Suprapubic skin (tissue), 4 donors: Measurements from ENCODE around the gene CNGA3. TPM values are rescaled to one million over a fixed set of nuclear protein-coding genes. Genes with fewer than 3 reads are reported as not detected.
"Not testable (repeated sequence)": the region's sequence is repeated elsewhere in the genome, so short reads cannot be mapped to it uniquely, and the experiment has no call there.

Experiments used
- DNase-seq, 2 donors: peaks; one replicate each; pipeline ENCODE4 v3.0.0-alpha.2; 2019; ENCODE audit warnings: low spot score in 2 of 2
- H3K27ac ChIP-seq: fragments of 200-600 bp; sonication (generic); one replicate; pipeline ENCODE4 v1.5.1; 2019
- H3K27me3 ChIP-seq: fragments of 200-600 bp; sonication (generic); one replicate; pipeline ENCODE4 v1.5.1; 2019
- H3K36me3 ChIP-seq: fragments of 200-600 bp; sonication (generic); one replicate; pipeline ENCODE4 v1.5.1; 2019
- H3K4me1 ChIP-seq: fragments of 200-600 bp; sonication (generic); one replicate; pipeline ENCODE4 v1.5.1; 2019
- H3K4me3 ChIP-seq: fragments of 200-600 bp; sonication (generic); one replicate; pipeline ENCODE4 v1.5.1; 2019; ENCODE audit warnings: mild to moderate bottlenecking
- H3K9me3 ChIP-seq: fragments of 200-600 bp; sonication (generic); one replicate; pipeline ENCODE4 v1.5.1; 2019
- CTCF ChIP-seq, 2 donors: fragments of 200-600 bp in 1 of 2; fragments of 450-650 bp in 1 of 2; sonication (generic) in 1 of 2; IDR thresholded peaks; one replicate each; pipeline ENCODE4 v1.5.1; 2016 to 2019; ENCODE audit warnings: antibody characterized with exemption in 2 of 2, mild to moderate bottlenecking in 1 of 2, moderate library complexity in 1 of 2
- EP300 ChIP-seq: sonication (generic); formaldehyde crosslinking; IDR thresholded peaks from one replicate; pipeline ENCODE4 v1.6.1; 2017; ENCODE audit warnings: antibody characterized with exemption
- POLR2A ChIP-seq, 2 donors: fragments of 450-650 bp; IDR thresholded peaks; one replicate each; pipeline ENCODE4 v1.6.1; 2017; ENCODE audit warnings: antibody characterized with exemption in 2 of 2, mild to moderate bottlenecking in 2 of 2, moderate library complexity in 2 of 2
- POLR2AphosphoS5 ChIP-seq, 3 donors: sonication (generic); formaldehyde crosslinking; IDR thresholded peaks; one replicate each; pipeline ENCODE4 v1.6.1; 2017; ENCODE audit warnings: antibody characterized with exemption in 3 of 3
- WGBS: methylation state at CpG from one replicate; pipeline ENCODE4 v1.1.5; 2018; 5-methylcytosine and 5-hydroxymethylcytosine counted together
- total RNA-seq, 4 donors: library from RNA; depleted of rRNA; stranded (reverse); fragments of >200 nt; gene quantifications; one replicate each; pipeline ENCODE4 v1.1.0, GENCODE V29; 2016

The CNGA3 gene
- total RNA-seq, 4 donors from 2014 or later = not detected

GRCh38 chr2:98300141-98300874, 45.9 kb upstream of the CNGA3 start:
- H3K4me3 ChIP-seq = no peak overlapping the region
- H3K36me3 ChIP-seq = no peaks in the 10 kb centered on the region
- 91% methylated on average over 12 of the region's 12 CpGs for WGBS
- H3K9me3 ChIP-seq = no peaks in the 10 kb centered on the region
- H3K4me1 ChIP-seq = no peaks in the 10 kb centered on the region
- H3K27me3 ChIP-seq = peaks cover 3% of the 10 kb centered on the region
- no peak for DNase-seq
- no peak overlapping the region for H3K27ac ChIP-seq
- TF ChIP-seq POLR2AphosphoS5 (IDR thresholded peaks at IDR 0.05) (no peak), EP300 (no peak)

DNA sequence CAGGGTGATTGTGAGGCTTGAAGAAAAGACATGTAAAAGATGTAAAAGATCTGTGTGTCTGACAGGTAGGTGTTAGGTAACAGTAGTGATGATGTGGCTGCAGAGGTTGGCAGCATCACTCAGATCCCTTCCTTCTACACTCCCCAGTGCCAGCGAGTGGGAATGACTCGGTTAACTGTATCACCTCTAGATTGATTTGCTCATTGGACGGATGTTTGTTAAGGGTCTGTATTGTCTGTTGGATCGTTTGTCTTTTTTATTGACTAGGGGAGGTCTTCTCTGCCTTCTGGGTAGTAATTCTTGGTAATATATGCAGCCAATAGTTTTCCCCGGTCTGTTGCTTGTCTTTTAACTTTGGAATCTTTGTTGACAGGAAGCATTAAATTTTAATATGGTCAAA, 44.8 kb upstream of the CNGA3 start:
- Histone ChIP-seq H3K4me1 (no peaks in the 10 kb centered on the region), H3K4me3 (no peak overlapping the region), H3K9me3 (no peaks in the 10 kb centered on the region), H3K27ac (no peak overlapping the region), H3K36me3 (no peaks in the 10 kb centered on the region), H3K27me3 (peaks cover 7% of the 10 kb centered on the region)
- no peak for TF ChIP-seq POLR2AphosphoS5 (IDR thresholded peaks at IDR 0.05)
- TF ChIP-seq CTCF (IDR thresholded peaks at IDR 0.05) = no peak
- no peak for TF ChIP-seq EP300
- no peak for TF ChIP-seq POLR2A (IDR thresholded peaks at IDR 0.05)
- DNase-seq = no peak
- WGBS = 46% methylated on average over 5 of the region's 5 CpGs

DNA sequence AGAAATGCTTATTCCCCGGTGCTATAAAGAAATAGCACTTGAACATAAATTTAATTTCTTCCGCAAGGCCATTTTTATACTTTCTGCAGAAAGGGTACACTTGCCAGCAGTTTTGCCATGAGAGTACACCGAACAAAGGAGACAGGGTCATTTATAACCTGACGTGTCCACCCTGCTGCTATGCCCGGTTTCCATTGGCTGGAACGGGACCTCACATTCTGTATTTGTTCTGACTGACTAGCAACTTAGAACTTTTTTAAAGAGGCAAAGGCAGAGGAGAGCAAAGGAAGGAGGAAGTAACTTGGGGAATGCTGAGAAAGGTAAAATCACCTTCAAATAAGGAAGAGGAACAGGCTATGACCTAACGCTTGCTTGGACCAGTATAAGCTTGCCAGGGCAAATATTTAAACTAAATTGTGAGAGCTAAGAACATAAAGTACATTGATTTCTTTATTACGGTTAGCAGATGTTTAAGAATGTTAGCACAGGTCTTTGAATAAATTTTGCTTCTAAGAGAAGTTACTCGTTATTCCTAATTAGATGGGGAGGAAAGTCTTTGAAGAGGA, 39.0 kb upstream of the CNGA3 start:
- not testable (repeated sequence) for H3K9me3 ChIP-seq, H3K4me3 ChIP-seq, DNase-seq, H3K4me1 ChIP-seq, H3K36me3 ChIP-seq, H3K27ac ChIP-seq
- H3K27me3 ChIP-seq = peaks cover 25% of the 10 kb centered on the region
- WGBS = 76% methylated on average over 9 of the region's 9 CpGs

DNA sequence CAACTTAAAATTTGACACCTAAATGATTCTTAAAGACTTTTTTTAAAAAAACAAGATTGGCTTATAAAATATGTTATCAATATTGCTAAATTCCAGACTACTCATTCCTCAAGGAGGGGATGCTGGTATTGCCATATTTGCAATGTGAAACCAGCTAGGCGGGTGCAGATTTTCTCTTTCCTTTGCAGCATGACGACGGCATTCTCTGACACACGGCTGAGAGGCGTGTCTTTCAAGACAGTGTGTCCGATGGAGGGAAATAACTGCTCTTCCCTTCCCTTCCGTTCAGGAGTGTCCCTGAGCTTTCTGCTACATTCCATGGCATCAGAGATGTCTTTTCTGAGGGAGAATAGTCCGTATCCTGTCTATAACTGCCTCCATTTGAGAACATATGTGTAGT, 38.2 kb upstream of the CNGA3 start:
- peaks cover 25% of the 10 kb centered on the region for H3K27me3 ChIP-seq
- WGBS = 26% methylated on average over 8 of the region's 8 CpGs
- DNase-seq = no peak
- no peak overlapping the region for H3K27ac ChIP-seq
- H3K36me3 ChIP-seq = no peaks in the 10 kb centered on the region
- no peak overlapping the region for H3K4me3 ChIP-seq
- H3K9me3 ChIP-seq = no peaks in the 10 kb centered on the region
- H3K4me1 ChIP-seq = no peaks in the 10 kb centered on the region
- no peak for TF ChIP-seq EP300
- TF ChIP-seq POLR2AphosphoS5 (IDR thresholded peaks at IDR 0.05) = no peak
- TF ChIP-seq CTCF (IDR thresholded peaks at IDR 0.05) = no peak
- no peak for TF ChIP-seq POLR2A (IDR thresholded peaks at IDR 0.05)

GRCh38 chr2:98308532-98308931, 37.7 kb upstream of the CNGA3 start:
- 65% methylated on average over 3 of the region's 4 CpGs for WGBS
- Histone ChIP-seq H3K36me3 (no peaks in the 10 kb centered on the region), H3K9me3 (no peaks in the 10 kb centered on the region), H3K4me1 (no peaks in the 10 kb centered on the region), H3K27ac (no peak overlapping the region), H3K27me3 (peaks cover 25% of the 10 kb centered on the region), H3K4me3 (no peak overlapping the region)
- DNase-seq = no peak
- TF ChIP-seq EP300 (no peak), CTCF (IDR thresholded peaks at IDR 0.05) (no peak), POLR2AphosphoS5 (IDR thresholded peaks at IDR 0.05) (no peak), POLR2A (IDR thresholded peaks at IDR 0.05) (no peak)

DNA sequence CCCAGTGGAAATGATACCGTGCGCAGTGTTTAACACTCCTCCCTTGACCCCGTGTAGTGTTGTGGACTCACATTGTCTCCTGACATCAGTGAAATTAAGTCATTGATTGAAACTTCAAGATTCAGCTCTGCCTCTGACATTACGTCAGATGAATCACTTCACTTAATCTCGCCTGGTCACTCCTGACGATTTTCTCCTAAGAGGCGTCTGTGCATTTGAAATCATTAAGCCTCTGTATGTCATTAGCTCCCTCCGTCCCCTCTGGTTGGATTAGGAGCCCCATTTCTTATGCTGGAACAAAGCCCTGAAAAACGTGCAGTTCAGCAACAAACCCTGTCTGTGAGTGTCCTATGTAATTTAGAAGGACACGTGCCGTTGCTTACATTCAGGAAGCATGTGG, 36.7 kb upstream of the CNGA3 start:
- no peak overlapping the region for H3K27ac ChIP-seq
- no peak overlapping the region for H3K4me3 ChIP-seq
- no peaks in the 10 kb centered on the region for H3K36me3 ChIP-seq
- H3K9me3 ChIP-seq = no peaks in the 10 kb centered on the region
- no peak for TF ChIP-seq CTCF (IDR thresholded peaks at IDR 0.05)
- no peak for TF ChIP-seq EP300
- TF ChIP-seq POLR2A (IDR thresholded peaks at IDR 0.05) = no peak
- TF ChIP-seq POLR2AphosphoS5 (IDR thresholded peaks at IDR 0.05) = no peak
- WGBS = 86% methylated on average over 11 of the region's 11 CpGs
- no peak for DNase-seq
- H3K4me1 ChIP-seq = no peaks in the 10 kb centered on the region
- peaks cover 25% of the 10 kb centered on the region for H3K27me3 ChIP-seq
